Measurements from ENCODE around the gene C2orf68.
"Not testable (repeated sequence)": the region's sequence is repeated elsewhere in the genome, so short reads cannot be mapped to it uniquely, and the experiment has no call there.

C2orf68 gene

GRCh38 chr2:85628658-85629057 is 16.8 kb upstream of the C2orf68 start:
- no peak for DNase-seq (ENCODE audit: low spot score)

GRCh38 chr2:85623991-85624390 is 12.1 kb upstream of the C2orf68 start:
- no peak for DNase-seq (ENCODE audit: low spot score)

GRCh38 chr2:85621338-85621737 is 9.5 kb upstream of the C2orf68 start:
- DNase-seq (ENCODE audit: low spot score), result no peak

GRCh38 chr2:85619617-85620016 is 7.8 kb upstream of the C2orf68 start:
- DNase-seq (ENCODE audit: low spot score), result no peak

GRCh38 chr2:85617723-85618122 is 5.9 kb upstream of the C2orf68 start:
- DNase-seq (ENCODE audit: low spot score), result not testable (repeated sequence)

GRCh38 chr2:85615413-85615728 is 3.5 kb upstream of the C2orf68 start:
- no peak for DNase-seq (ENCODE audit: low spot score)

- DNase-seq (ENCODE audit: low spot score), result not testable (repeated sequence)
Observed at GRCh38 chr2:85614757-85615156, 2.9 kb upstream of the C2orf68 start.

- no peak for DNase-seq (ENCODE audit: low spot score)
Observed at GRCh38 chr2:85613717-85614515, 2.0 kb upstream of the C2orf68 start.

GRCh38 chr2:85611217-85611704 is 605 bp downstream of the C2orf68 start:
- DNase-seq (ENCODE audit: low spot score), result no peak

- DNase-seq (ENCODE audit: low spot score), result no peak
Observed at GRCh38 chr2:85607268-85608215, 4.3 kb downstream of the C2orf68 start.

GRCh38 chr2:85606116-85606455 is 5.8 kb downstream of the C2orf68 start:
- DNase-seq (ENCODE audit: low spot score), result no peak

GRCh38 chr2:85605406-85606115 is 6.3 kb downstream of the C2orf68 start:
- DNase-seq (ENCODE audit: low spot score), result no peak

GRCh38 chr2:85604568-85605339 is 7.1 kb downstream of the C2orf68 start:
- DNase-seq (ENCODE audit: low spot score), result no peak

- not testable (repeated sequence) for DNase-seq (ENCODE audit: low spot score)
Observed at GRCh38 chr2:85604133-85604444, 7.8 kb downstream of the C2orf68 start.

GRCh38 chr2:85602476-85603234 is 9.2 kb downstream of the C2orf68 start, which contains the start of gene TMEM150A:
TSS of gene TMEM150A (minus strand) at chr2:85602698. CDS start at chr2:85601948, 750 bp downstream.
- DNase-seq (ENCODE audit: low spot score), result peak; percentile 93

GRCh38 chr2:85601771-85602475 is 9.9 kb downstream of the C2orf68 start:
- no peak for DNase-seq (ENCODE audit: low spot score)

- DNase-seq (ENCODE audit: low spot score), result no peak
Observed at GRCh38 chr2:85600951-85601770, 10.7 kb downstream of the C2orf68 start.

- DNase-seq (ENCODE audit: low spot score), result no peak
Observed at GRCh38 chr2:85600235-85600575, 11.7 kb downstream of the C2orf68 start.

GRCh38 chr2:85599468-85600234 is 12.2 kb downstream of the C2orf68 start:
- no peak for DNase-seq (ENCODE audit: low spot score)

Data from left forelimb (tissue), 1 donor.